GM19238 (cell line): ENCODE measurements around the gene TMEM38B.
"Not testable (repeated sequence)": the region's sequence is repeated elsewhere in the genome, so short reads cannot be mapped to it uniquely, and the experiment has no call there.

Source experiments
- DNase-seq: peaks from one replicate; pipeline ENCODE4 v3.0.0; 2011; ENCODE audit warnings: low spot score; ENCODE audit not compliant: insufficient read length

Gene TMEM38B

GRCh38 chr9:105681313-105681712 is 13.0 kb upstream of the TMEM38B start:
- DNase-seq = no peak

DNA sequence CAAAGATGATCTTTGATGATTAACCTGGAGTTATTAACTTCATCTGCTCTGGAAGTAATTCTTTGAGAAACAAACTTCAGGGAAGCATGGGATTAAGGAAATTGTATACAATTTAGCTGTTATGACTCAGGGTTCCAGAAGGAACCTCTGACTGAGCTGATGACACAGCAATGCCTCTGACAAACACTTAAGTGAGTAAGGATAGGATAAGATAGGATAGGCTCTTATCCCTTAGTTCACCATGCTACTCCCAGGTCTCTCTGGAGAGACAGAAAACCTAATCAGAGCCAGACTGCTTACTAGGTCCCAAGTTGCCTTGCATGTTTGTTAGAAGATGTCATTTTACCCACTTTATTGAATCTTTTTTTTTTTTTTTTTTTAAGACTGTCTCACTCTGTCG is 12.6 kb upstream of the TMEM38B start:
- DNase-seq = no peak

GRCh38 chr9:105683688-105684275 is 10.6 kb upstream of the TMEM38B start:
- no peak for DNase-seq

DNA sequence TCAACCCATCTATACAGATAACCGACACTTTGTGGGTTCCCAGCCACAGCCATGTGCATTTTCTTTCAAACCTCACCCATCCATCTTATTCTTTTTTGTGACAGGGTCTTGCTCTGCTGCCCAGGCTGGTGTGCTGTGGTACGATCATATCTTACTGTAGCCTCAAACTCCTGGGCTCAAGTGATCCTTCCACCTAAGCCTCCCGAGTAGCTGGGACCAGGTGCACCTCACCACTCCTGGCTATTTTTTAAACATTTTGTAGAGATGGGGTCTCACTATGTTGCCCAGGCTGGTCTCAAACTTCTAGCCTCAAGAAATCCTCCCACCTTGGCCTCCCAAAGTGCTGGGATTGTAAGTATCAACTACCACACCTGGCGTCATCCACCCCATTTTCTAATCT is 7.4 kb upstream of the TMEM38B start:
- no peak for DNase-seq

- no peak for DNase-seq
Measured at GRCh38 chr9:105690742-105691141, 3.6 kb upstream of the TMEM38B start.

DNA sequence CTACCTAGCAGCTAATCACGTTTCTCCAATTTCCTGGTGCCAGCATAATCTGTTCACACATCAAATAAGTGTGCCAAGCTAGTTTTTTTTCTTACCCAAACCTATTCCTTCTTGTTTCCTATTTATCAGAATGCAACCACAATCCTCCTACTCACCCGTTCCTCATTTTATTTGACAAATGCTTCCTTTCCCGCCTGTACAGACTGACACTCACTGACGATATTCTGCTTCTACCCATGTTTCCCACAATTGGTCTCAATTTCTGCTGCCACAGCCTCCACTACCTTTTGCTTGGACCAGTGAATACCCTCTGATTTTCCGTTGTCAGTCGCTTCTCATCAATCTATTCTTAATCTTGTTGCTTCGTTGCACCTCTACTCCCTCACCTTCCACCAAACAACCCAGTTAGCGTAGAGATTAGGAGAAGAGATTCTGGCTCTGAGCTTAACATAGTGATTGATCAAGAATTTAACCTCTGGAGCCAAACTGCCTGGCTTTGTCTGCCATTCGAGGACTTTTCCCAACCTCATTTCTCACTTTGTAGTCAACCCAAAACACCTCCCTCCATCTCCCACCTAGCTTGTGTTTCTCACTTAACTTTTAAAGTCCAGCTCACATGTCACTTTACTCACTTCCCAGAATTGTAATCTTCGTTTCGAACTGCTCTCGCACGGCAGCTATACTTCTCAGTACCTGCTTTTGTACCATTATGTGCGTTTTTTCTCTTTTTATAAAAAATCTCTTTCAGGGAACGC is 729 bp upstream of the TMEM38B start:
- no peak for DNase-seq

GRCh38 chr9:105694848-105695581 is 674 bp downstream of the TMEM38B start:
- DNase-seq = peak; percentile 41

DNA sequence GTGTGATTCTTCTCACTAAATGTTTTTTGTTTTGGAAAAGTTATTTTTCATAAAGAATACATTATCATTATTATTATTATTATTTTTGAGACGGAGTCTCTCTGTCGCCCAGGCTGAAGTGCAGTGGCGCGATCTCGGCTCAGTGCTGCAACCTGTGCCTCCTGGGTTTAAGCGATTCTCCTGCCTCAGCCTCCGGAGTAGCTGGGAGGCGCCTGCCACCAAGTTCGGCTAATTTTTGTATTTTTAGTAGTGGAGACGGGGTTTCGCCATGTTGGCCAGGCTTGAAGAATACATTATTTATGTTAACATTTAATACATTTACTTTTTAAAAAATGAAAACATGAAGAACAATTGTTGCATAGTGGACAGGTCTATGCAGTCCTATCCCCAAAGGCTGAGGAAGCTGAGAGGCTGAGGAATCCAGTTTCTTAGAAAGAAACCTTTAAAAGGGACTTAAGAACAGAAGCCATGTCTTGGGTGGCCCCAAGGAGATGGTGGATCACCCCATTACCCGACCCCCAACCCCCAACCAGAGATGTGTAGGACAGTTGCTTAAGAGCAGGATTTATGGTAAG is 2.0 kb downstream of the TMEM38B start:
- DNase-seq = no peak

DNA sequence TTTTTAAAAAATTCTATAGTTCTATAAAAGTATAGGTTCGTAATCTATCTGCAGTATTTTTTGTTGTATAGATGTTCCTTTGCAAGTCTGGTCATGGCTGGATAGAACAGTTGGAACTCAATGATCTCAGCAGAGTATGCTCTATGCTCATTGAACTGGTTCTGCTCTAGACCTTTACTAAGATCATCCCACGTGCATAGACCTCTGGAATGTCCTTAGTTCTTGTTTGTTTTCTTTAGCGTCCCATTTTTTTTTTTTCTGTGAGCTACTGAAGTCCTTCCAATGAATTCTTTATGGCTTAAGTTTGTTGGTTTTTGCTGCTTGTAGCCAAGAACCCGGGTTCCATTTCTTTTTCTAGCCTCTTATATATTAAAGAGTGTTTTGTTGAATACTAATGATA is 3.5 kb downstream of the TMEM38B start:
- no peak for DNase-seq

GRCh38 chr9:105698348-105698870 is 4.1 kb downstream of the TMEM38B start:
- no peak for DNase-seq

DNA sequence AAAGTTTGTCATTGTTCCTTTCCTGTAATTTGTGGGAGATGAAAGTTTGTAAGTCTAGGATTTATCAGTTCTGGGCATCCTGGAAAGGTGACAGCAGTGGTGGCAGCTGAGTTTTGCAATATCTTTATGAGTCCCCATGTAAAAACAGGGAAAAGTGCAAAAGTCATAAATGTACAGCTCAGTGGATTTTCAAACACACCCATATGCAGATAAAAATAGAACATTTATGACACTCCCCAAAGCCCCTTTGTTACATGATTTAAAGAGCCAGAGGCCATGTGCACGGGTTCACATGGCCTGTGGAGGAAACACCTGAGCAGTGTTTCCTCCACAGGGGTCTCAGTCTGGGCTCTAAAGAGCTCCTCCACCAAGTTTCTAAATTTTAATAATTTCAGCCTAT is 6.3 kb downstream of the TMEM38B start:
- no peak for DNase-seq

DNA sequence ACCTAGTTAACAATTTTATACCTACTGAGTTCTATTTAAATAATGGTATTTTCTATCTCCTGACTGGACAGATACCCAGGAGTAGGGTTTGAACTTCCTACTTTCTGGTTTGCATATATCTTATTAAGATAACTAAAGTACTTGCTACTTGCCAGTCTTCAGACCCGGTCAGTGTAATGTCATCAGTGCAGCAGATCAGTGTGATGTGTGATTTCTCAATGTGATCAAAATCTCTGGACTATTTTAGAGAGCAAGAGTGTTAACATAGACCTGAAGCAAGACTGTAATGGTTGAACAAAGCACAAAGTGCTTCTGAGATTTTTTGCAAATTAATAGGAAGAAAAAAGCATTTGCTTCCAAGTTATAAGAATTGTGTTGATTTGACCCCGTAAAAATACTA is 6.8 kb downstream of the TMEM38B start:
- DNase-seq = no peak

DNA sequence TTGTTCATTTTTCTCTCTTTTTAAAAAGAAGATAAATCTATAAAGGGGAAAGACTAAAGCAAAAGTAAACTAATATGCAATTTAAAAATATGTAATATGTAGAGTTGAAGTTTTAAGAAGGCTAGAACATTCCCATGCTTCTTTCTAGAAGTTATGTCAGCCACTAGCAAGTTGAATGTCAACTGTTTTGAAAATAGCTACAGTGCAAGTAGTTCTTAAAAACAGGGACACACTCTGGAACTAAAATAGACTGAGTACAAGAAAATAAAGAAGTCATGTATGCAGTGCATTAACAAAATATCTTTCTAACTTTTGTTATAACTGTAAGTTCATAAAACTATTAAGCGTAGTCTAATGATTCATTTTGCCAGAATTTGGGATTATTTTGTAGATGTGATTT is 7.9 kb downstream of the TMEM38B start:
- no peak for DNase-seq

DNA sequence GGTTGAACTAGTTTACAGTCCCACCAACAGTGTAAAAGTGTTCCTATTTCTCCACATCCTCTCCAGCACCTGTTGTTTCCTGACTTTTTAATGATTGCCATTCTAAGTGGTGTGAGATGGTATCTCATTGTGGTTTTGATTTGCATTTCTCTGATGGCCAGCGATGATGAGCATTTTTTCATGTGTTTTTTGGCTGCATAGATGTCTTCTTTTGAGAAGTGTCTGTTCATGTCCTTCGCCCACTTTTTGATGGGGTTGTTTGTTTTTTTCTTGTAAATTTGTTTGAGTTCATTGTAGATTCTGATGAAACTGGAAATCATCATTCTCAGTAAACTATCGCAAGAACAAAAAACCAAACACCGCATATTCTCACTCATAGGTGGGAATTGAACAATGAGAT is 9.3 kb downstream of the TMEM38B start:
- not testable (repeated sequence) for DNase-seq

DNA sequence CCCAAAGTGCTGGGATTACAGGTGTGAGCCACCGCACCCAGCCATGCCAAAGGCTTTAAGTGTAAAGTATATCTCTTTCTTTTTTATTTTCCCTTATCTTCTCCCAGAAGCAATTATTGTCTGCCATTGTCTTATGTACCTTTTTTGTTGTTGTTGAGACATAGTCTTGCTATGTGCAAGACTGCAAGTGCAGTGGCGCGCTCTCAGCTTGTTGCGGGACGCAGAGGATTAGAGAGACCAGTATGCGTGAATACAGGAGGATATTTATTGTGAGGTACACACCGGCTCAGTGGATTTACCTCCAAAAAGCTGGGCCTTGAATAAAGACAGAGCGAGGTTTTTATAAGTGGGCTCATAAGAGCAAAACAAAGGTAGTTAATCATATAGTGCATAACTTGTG is 11.8 kb downstream of the TMEM38B start:
- DNase-seq = no peak

DNA sequence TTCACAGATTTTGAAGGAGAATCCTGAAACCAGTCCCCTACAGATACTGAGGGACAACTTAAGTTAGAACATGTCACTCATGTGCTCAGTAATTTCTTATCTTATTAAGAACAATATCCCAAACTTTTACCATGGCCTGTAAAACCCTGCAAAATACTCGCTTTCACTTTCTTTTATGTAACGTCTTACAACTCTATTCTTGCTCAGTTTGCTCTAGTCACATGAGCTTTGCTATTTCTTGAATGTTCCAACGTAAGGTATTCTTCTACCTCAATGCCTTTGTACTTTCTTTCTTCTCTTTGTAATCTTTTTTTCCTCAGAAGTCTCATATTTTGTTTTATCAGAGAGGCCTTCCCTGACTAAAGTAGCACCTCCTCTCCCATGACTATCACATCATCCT is 14.1 kb downstream of the TMEM38B start:
- no peak for DNase-seq

GRCh38 chr9:105710638-105711037 is 16.3 kb downstream of the TMEM38B start:
- no peak for DNase-seq

DNA sequence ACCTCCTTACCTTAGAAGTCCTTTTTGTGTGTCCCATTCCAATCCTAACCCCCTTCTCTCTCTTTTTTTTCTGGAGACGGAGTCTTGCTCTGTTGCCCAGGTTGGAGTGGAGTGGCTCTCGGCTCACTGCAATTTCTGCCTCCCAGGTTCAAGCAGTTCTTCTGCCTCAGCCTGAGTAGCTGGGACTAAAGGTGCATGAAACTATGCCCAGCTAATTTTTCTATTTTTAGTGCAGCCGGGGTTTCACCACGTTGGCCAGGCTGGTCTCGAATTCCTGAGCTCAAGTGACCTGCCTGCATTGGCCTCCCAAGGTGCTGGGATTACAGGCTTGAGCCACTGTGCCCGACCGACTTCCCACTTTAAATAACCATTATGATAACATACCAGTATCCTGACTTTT is 17.5 kb downstream of the TMEM38B start:
- no peak for DNase-seq

- no peak for DNase-seq
Measured at GRCh38 chr9:105712297-105712696, 18.0 kb downstream of the TMEM38B start.

GRCh38 chr9:105712773-105713172 is 18.4 kb downstream of the TMEM38B start:
- DNase-seq = no peak

- DNase-seq = no peak
Measured at GRCh38 chr9:105713260-105714019, 19.1 kb downstream of the TMEM38B start.
